GM19239 (cell line): ENCODE data around the gene LITAFD.
"Not testable (repeated sequence)": the region's sequence is repeated elsewhere in the genome, so short reads cannot be mapped to it uniquely, and the experiment has no call there.

Experiments
- DNase-seq: peaks from one replicate; pipeline ENCODE4 v3.0.0; 2011; ENCODE audit warnings: low spot score; ENCODE audit not compliant: insufficient read length
- FAIRE-seq: peaks from 2 replicates; lab custom pipeline; 2011; peaks lifted over from hg19 to GRCh38; lab: Jason Lieb, UNC

LITAFD gene

DNA sequence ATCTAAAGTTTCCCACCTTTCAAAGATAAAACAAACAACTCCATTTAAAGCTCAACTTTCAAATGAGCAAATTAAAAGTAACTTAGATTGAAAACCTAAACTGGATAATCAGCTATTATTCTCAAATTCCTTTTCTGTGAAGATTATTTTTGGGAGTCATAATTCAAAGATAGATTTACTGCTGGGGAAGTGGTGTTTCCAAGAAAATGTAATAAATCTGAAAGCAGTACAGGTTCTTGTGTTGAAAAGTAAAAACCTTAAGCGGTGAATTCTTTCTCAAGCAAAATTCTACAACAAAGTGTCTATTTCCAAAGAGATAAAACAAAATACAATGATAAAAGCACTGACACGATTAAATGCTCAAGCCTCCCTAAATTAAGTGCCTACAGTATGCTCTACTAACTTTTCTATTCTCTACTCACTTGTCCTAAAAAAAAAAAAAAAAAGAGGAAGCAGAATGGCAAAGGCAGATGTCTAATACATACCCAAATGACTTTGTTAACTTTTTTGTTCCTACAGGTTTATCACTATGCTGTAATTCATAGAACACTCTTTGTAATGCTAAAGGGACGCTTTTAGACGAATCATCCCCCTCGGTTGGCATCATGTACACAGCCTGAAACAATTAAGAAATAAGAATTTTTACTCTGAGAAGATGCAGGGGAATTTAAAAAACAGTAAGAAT, 34.5 kb downstream of the LITAFD start:
- DNase-seq (no peak), FAIRE-seq (no peak)

DNA sequence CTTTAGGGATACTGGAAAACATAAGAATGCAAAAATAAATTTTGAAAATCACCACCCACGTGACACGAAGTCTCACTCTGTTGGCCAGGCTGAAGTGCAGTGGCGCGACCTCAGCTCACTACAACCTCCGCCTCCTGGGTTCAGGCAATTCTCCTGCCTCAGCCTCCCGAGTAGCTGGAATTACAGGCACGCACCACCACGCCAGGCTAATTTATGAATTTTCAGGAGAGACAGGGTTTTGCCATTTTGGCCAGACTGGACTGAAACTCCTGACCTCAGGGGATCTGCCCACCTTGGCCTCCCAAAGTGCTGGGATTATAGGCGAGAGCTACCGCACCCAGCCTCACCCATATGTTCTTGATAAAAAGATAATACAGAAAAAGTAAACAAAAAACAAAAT, 35.2 kb downstream of the LITAFD start:
- DNase-seq, FAIRE-seq: not testable (repeated sequence)

DNA sequence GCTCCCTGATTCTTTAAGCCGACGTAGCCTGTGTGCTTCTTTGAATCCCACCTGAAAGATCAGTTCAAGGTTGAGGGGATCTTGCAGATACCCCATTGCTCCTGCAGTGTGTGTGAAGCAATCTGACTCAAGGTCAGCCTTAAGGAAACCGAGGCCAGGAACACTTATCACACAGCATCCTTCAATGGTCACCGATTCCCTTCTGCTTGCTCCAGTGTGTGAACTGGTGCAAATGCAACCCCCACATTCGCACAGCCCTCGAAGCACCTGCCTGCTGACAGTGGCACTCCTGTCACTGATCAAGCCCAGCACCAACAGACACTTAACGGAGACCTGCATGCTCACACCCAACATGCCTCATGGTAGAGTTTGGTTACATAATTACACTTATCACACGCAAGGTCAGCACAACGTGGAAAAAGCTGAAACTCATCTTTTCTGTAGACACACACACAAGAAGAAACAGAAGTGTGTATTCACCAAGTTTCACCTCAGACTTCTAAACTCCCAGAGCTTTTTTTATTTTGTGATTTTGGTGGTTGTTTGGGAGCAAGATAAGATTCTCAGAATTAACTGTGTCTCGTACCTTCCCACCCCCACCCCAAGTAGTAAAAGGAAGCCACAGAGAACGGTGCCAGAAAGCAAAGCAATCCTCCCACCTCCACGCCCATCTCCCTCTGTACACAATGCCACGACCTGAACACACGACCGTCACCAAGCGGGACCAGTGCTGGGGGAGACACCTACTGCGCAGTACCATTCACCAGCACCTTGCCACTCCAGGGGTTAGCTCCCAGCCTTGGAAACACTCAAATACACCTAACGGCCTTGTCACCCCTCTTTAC, 37.2 kb downstream of the LITAFD start:
- no peak for FAIRE-seq
- no peak for DNase-seq

DNA sequence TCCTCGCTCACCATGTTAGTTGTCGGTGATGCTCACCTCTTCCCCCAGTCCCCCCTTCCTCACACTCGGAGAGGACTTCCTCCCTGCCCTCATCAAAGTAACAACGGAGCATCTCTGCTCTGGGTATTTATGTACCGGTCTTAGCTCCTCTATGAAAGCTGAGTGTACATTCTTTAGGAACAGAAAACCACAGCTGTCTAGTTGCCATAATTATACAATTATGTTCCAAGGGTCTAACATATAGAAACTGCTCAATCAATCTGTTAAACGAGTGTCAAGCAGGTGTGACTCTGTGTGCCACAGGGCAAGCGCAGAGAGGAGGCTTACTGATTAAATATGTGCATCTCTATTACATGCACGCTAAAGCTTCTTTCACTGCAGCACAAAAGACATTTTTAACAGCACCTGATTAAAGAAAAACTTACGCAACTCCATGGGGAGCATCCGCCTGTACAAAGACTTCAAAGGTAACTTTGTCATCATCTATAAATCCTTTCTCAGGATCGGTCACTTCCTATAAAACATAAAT, 37.8 kb downstream of the LITAFD start:
- FAIRE-seq (no peak), DNase-seq (no peak)

DNA sequence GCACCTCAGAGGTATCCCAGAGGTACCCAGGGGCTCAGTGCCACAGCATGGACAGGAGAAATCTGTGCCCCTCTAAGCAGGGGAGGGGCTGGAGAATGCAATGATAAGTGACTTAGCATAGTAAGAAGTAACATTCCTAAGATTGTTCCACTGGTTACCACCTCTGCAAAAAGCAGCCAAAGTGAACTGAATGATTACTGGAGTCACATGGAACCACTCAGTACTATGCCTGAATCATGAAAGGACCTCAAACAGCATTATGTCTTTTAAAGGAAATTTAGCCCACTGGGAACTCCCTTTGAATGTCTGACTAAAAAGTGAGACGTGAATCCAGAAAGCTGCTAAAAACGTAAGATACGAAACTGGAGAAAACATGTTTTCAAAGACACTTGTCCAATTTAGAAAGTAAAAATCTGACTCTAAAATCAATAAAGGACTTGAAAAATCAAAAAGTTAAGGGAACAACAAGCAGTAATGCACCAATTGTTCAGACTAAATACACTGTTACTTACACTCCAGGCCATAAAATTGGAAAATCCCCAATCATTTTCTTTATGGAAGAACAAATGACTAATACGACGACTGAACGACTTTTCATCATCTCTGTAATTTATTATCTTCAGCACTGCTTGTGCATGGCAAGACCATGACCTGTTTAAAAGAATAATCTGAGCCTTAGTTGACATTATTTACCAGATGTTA, 38.6 kb downstream of the LITAFD start:
- FAIRE-seq (no peak), DNase-seq (no peak)

DNA sequence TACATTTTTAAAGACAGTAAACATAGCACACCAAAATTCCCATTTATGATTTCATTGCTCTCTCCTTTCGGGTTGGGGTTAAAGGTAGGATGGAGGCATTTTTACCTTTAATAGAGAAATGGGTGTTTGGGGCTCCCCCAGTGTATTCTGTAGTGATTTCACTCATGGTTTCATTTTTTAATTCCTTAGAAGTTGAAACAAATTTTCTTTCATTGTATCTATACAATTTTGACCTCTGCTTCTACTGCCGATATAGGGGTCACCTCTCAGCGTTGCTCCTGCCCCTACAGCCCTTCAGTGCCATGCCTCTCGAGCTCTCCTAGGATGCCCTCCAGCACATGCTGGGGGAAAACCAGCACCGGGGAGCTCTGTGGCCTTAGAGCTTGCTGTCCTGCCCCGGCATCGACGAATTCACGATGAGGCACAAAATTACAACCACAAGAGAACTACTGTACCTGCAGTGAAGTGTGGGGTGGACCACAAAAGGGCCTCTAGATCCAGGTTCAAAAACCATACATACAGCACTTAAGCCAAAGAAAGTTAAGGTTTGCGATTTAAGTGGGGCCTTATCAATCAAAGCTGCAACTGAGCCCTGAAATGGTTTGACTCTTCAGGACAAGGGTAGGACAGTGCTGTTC, 39.3 kb downstream of the LITAFD start:
- DNase-seq: no peak
- FAIRE-seq: no peak

DNA sequence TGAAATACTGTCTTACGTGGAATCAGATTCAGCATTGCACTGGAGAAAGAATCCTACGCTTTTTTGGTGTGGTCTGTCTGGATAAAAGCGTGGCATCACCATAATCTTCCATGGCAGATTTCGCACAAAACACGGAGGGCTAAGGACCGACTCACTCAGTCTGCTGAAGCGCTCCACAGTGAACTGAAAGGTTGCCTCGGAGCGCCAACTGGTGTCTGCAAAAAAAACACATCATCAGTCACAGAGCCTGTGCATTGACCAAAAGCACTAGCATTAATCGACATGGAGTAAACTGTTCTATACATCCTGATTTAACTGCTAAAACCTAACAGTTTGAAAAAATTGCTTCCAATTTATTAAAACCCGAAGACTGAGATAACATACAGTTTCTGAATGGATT, 41.0 kb downstream of the LITAFD start:
- FAIRE-seq (no peak), DNase-seq (no peak)

DNA sequence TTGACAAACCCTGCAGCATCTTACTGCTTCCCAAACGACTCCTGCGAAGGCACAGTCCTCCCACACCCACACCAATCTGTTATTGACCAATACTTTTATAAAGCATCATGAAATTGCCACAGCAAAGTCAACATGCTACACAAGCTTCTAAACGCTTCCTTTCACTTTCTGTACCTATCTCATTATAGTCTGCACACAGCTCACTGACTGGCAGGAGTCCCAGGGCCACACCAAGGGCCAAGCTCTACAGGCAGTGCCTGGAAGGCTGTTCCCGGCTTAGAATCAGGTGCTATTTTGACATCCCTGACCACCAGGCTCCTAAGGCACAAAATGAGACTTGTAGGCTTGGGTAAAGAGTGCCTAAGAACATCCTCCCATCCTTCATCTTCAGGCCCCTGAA, 42.1 kb downstream of the LITAFD start:
- FAIRE-seq (no peak), DNase-seq (no peak)

DNA sequence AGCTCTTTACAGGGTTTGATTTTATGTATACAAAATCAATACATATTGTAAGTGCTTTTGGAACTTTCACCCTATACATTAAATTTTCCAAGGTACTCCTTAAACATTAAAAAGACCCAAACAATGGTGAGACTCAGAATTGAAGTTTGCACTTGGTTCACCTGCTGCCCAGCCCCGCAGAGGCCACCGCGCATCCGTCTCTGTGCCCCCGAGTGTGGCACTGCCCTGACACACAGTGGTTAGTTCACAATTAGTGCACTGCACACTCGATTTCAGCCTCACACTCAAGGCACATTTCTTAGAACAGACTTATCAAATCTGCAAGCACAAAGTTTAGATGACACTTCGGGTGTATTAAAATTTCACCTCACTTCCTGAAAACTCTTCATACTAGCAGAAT, 43.3 kb downstream of the LITAFD start:
- FAIRE-seq: no peak
- no peak for DNase-seq

DNA sequence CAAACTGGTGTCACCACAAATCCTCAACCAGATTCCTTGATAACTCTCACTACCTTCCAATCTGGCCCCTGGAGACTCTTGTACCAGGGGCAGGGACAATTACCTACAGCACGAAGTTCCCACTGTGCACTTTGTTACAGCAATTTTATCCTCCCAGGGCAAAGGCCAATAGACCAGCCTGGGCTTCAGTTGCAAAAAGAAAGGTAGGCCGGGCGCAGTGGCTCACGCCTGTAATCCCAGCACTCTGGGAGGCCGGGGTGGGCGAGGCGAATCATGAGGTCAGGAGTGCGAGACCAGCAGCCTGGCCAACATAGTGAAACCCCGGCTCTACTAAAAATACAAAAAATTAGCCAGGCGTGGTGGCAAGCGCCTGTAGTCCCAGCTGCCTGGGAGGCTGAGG, 44.7 kb downstream of the LITAFD start:
- no peak for FAIRE-seq

DNA sequence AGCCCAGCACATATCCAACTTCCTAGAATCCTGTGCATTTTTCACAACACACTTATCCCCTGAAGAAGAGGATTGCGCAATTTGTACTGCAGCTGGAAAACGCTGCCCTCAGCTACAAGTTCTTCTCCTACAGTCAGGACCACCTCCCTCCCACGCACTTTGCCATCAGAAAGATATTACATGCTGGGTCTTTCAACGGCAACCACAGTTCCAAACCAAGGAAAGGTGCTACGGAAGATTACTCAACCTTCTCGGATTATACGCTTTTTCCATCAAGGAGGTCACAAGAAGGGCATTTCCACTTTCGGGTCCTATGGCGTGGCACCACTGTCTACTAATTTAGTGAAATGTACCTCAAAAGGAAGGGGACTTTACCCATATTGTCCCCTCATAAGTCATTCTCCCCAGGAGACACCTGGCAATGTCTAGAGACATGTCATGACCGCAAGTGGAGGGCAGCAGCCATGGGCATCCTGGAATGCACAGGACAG, 46.4 kb downstream of the LITAFD start:
- FAIRE-seq: no peak

More for the DNA sequence above, 44.7 kb downstream of the LITAFD start:
- no peak for DNase-seq

DNA sequence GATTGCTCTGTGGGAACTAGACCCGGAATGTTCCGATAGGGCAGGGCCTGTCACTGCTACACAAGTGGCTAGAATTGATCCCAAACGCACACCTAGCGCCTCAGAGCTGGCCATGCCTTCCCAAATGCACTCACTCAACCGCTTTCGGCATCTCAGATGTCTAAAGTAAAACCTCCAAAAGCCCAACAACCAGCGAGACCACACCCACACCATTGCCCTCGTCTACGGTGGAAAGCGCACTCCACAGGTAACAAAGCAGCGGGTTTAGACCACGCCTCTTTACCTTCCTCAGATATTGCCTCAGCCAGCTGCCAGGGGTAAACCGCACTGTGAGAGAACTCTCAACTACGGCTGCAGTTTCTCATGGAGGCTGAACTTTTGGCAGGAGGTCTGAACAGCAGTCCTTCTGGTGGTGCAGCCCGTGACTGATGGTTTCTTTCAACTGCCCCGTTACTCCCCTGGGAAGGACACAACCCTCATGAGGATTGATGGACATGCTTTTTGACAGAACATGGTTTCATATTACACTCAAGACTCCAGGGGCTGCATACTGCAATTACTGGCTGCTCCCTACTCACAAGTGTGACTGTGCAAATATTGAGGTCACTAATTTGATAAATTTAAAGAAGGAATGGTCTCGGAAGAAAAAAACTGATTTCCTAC, 47.1 kb downstream of the LITAFD start:
- DNase-seq (no peak), FAIRE-seq (no peak)

More for the DNA sequence above, 46.4 kb downstream of the LITAFD start:
- no peak for DNase-seq

DNA sequence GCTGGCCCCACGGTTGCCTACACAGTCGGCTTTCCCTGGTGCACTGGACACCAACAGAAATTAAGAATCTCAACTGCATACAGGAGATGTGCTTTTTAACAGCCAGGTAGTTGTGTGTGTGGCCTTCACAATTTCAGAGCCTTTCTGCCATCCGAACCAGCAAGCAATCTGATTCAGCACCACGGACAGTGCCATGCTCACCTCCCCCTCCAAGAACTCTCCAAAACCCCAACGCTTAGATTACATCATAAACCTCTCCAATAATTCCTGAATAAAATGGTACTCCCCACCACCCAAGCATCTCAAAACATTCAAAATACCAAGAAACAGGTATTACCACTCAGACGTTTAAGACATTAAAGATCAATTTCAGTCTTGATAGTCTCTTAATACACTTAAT, 49.7 kb downstream of the LITAFD start:
- no peak for DNase-seq
- FAIRE-seq: no peak

DNA sequence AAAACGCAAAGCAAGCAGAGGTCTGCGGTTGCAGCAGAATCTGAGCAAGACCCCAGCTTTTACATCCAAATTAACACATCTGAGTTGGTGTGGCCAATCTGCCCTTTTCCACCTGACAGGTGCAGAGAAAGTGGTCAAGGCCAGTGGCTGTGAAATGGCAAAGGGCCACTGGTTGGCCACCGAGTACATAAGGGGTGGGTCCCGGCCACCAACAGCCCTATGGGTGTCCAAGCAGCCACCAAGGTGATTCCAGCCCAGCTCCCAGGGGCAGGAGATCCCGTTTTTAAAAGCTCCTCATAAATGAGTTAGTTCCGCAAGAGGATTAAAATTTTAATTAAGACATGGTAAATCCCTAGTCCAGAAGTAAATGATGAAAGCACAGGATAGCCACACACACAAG, 52.5 kb downstream of the LITAFD start:
- DNase-seq: no peak
- FAIRE-seq: no peak
